ENCODE data around the gene RPS5.

GRCh38 chr19:58350871-58351557, 36.1 kb upstream of the RPS5 start:
- TF ChIP-seq, protein P1, sequence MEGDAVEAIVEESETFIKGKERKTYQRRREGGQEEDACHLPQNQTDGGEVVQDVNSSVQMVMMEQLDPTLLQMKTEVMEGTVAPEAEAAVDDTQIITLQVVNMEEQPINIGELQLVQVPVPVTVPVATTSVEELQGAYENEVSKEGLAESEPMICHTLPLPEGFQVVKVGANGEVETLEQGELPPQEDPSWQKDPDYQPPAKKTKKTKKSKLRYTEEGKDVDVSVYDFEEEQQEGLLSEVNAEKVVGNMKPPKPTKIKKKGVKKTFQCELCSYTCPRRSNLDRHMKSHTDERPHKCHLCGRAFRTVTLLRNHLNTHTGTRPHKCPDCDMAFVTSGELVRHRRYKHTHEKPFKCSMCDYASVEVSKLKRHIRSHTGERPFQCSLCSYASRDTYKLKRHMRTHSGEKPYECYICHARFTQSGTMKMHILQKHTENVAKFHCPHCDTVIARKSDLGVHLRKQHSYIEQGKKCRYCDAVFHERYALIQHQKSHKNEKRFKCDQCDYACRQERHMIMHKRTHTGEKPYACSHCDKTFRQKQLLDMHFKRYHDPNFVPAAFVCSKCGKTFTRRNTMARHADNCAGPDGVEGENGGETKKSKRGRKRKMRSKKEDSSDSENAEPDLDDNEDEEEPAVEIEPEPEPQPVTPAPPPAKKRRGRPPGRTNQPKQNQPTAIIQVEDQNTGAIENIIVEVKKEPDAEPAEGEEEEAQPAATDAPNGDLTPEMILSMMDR (IDR thresholded peaks at IDR 0.05), result no peak
- TF ChIP-seq POLR2A (IDR thresholded peaks at IDR 0.05), result no peak
